Epidermal melanocyte (primary cell): ENCODE measurements around the gene SORCS3.

Experiments
- DNase-seq: peaks from one replicate; pipeline ENCODE4 v3.0.0; 2011; ENCODE audit warnings: low spot score; ENCODE audit not compliant: insufficient read length

The SORCS3 gene

GRCh38 chr10:105252911-105253310 is 611.8 kb downstream of the SORCS3 start:
- DNase-seq: no peak

GRCh38 chr10:105253515-105254212 is 612.6 kb downstream of the SORCS3 start:
- no peak for DNase-seq

- DNase-seq: no peak
These were observed 617.1 kb downstream of the SORCS3 start for GRCh38 chr10:105258036-105258673.

DNA sequence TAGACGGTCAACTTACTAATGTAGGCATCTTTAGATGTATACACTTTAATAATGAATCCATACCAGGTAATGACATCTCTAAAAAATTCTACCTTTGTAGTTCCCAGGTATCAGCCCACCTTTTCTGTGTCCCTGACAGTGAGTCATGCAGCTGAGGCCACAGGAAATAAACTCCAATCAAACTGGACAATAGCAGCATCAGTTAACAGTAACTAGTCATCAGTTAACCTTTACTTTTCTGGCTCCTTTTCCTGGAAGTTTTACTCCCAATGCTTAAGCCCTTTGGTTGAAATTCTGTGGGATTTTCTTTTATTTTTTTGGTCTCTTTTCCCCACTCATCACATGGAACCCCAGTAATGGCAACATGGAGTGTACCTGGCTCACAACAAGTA is 617.6 kb downstream of the SORCS3 start:
- no peak for DNase-seq

- no peak for DNase-seq
These were observed 618.1 kb downstream of the SORCS3 start for GRCh38 chr10:105259201-105259600.

DNA sequence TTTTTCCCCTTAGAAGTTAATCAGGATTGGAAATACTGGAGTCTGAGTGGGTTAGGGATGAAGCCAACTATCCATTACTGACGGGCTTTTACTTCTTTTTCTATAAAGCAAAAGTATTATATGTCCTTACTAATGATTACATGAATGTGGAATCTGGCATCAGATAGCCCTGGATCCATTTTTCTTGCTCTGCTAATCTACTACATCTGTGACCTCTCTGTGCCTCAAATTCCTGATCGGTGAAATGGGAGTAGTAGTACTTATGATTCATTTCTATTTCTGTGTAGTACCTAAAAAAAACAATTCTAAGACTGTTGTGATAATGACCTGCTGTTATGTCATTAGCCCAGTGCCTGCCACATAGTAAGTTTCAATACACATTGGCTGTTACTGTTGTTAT is 621.6 kb downstream of the SORCS3 start:
- DNase-seq: no peak

- DNase-seq: no peak
These were observed 626.0 kb downstream of the SORCS3 start for GRCh38 chr10:105266966-105267539.

DNA sequence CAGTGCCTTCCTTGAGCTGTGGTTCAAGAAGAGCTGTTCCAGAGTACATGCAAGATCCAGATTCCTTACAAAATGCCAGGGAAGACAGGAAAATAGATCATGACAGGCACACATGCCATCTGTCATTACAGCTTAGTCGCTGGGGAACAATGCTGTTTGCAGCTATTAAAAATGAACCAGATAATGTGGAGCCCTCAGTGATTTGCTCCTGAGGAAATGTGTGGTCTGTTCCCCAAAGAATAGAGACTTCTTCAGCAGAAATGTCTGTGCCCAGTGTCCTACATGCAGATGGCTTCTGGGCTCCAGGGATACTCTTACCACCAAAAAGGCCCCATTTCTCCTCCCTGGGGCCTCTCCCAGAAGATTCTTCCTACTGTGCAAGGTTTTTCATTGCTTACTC is 627.9 kb downstream of the SORCS3 start:
- DNase-seq: no peak

GRCh38 chr10:105269689-105270088 is 628.6 kb downstream of the SORCS3 start:
- no peak for DNase-seq

DNA sequence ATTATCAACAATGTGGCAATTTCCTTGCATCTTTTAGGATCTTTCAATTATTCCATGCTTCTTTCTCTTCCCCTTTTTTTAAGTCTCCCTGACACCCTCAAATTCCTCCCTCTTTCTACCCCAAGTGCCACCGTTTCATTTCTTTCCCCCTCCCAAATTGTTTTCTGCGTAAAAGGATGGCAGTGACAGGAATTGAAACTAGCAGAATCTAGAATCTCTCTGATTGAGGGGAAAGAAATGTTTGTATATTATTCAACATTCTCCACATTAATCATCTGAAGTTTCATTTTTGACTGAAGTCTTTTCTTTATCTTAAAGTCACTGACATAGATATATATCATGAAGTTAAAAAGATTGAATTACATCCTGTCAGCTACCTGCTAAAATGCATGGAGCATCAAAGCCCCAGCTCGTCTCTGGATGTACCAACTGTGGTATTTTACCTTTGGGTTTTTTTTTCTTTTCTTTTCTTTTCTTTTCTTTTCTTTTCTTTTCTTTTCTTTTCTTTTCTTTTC is 633.5 kb downstream of the SORCS3 start:
- no peak for DNase-seq

GRCh38 chr10:105278439-105278838 is 637.3 kb downstream of the SORCS3 start:
- DNase-seq: no peak

DNA sequence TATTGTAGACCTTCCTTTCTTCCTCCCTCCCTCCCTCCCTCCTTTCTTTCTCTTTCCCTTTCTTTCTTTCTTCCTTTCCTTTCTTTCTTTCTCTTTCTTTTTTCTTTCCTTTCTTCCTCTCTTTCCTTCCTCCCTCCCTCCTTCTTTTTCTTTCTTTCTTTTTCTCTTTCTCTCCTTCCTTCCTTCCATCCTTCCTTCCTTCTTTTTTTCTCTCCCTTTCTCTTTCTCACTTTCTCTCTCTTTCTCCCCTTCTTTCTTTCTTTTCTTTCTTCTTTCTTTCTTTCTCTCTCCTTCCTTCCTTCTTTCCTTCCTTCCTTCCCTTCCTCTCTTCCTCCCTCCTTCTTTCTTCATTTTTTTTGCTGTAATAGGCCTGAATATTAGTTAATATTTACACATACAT is 638.0 kb downstream of the SORCS3 start:
- DNase-seq: no peak

DNA sequence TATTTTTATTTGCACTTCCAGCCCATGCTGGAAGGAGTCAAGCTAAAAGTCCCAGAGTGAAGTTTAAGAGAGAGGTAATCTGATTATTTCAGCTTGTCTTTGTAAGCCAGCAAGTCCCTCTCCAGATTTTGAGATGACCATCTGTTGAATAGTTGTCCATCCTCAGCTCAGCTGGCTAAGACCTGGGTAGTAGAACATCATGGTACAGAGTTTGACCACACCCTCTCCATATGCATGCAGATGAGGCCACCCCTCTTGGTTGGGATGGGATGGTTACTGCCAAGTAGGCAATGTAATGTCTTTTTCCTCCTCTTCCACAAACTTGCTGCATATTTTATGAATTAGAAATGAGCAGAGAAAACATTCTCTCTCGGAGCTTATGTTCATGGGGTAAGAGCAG is 639.8 kb downstream of the SORCS3 start:
- DNase-seq: no peak

- no peak for DNase-seq
These were observed 643.6 kb downstream of the SORCS3 start for GRCh38 chr10:105284476-105285215.

- DNase-seq: no peak
These were observed 646.9 kb downstream of the SORCS3 start for GRCh38 chr10:105288026-105288425.

GRCh38 chr10:105288613-105289012 is 647.5 kb downstream of the SORCS3 start:
- DNase-seq: no peak

GRCh38 chr10:105291571-105291970 is 650.5 kb downstream of the SORCS3 start:
- DNase-seq: no peak

GRCh38 chr10:105292236-105292635 is 651.1 kb downstream of the SORCS3 start:
- no peak for DNase-seq
